Cardiac muscle cell (in vitro differentiated cells and primary cell): ENCODE data around the gene FGGY. TPM values are rescaled to one million over a fixed set of nuclear protein-coding genes. Genes with fewer than 3 reads are reported as not detected.
A peak's percentile ranks its signal among the peaks of the same experiment; 100 is the strongest.

Source experiments
- DNase-seq, 2 donors: peaks; one replicate each; pipeline versions ENCODE4 v3.0.0 to v3.0.0-alpha.2; 2010 to 2017; ENCODE audit warnings: low read depth in 1 of 2, low spot score in 1 of 2
- H3K27ac ChIP-seq: fragments of 200-600 bp; sonication (generic); 2 replicates; pipeline ENCODE4 v1.5.1; 2016
- H3K27me3 ChIP-seq: fragments of 200-600 bp; sonication (generic); 2 replicates; pipeline ENCODE4 v1.6.0; 2016; ENCODE audit warnings: control low read depth
- H3K36me3 ChIP-seq: fragments of 200-600 bp; sonication (generic); 2 replicates; pipeline ENCODE4 v1.5.1; 2016; ENCODE audit warnings: control low read depth
- H3K4me1 ChIP-seq: fragments of 200-600 bp; sonication (generic); 2 replicates; pipeline ENCODE4 v1.8.1; 2017; ENCODE audit warnings: low read depth, mild to moderate bottlenecking, mixed run types
- H3K4me3 ChIP-seq: fragments of 200-600 bp; sonication (generic); 2 replicates; pipeline ENCODE4 v1.5.1; 2016; ENCODE audit warnings: mild to moderate bottlenecking
- H3K9me3 ChIP-seq: fragments of 200-600 bp; sonication (generic); 2 replicates; pipeline ENCODE4 v1.5.1; 2017; ENCODE audit warnings: low read depth, mild to moderate bottlenecking, control low read depth
- polyA plus RNA-seq: library from polyadenylated mRNA; unstranded; fragments of >200 nt; fragmentation: Nextera tagmentation; extraction: Ambion mirVana; gene quantifications from 2 replicates; pipeline ENCODE4 v1.2.1, GENCODE V29; 2016
- total RNA-seq: library from RNA; depleted of rRNA; stranded (reverse); fragments of >200 nt; gene quantifications from 2 replicates; pipeline ENCODE4 v1.2.3, GENCODE V29; 2016
- TF ChIP-seq, protein P1 (sequence below): IDR thresholded peaks from 2 replicates; pipeline ENCODE4 v1.5.1; 2012; ENCODE audit warnings: low read depth, mild to moderate bottlenecking, low read length

FGGY gene
- total and polyA plus RNA-seq, 2 experiments from 2014 or later, result 9.8 to 14.5 TPM

DNA sequence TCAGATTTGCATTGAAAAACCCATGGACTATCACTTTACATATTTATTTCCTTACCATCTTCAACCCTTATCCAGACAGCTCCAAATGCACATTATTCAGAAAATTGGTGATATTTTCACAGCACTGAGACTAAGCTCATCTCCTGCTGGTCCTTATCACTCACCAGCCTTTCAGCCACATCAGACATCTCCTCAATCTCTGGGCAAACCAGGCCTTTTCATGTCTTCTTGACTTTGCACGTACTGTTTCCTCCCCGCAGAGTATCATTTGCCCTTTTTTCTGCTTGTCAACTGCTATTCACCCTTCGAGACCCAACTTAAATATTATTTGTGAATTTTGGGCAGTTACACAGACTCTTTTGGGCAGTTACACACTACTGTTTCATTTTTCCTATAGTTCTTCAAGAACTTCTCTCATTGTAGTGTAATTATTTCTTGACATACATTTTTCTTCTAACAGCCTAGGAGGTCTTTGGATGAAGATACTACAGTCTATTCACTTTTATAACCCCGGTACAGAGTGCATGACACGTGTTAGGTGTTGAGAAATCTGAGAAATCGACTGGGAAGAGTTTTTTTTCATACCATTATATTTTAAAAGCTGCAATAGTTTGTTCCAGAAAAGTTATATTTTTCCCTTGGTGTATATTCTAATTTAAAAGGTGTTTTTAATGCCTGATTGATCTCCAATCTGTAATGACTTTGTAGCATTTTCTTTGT, 98.0 kb downstream of the FGGY start:
- Histone ChIP-seq H3K27me3 (no peaks in the 10 kb centered on the region), H3K9me3 (no peaks in the 10 kb centered on the region), H3K27ac (peak overlapping the region; percentile 96), H3K4me1 (peaks cover 27% of the 10 kb centered on the region), H3K36me3 (no peaks in the 10 kb centered on the region), H3K4me3 (no peak overlapping the region)
- DNase-seq, result no peak
- TF ChIP-seq, protein P1, sequence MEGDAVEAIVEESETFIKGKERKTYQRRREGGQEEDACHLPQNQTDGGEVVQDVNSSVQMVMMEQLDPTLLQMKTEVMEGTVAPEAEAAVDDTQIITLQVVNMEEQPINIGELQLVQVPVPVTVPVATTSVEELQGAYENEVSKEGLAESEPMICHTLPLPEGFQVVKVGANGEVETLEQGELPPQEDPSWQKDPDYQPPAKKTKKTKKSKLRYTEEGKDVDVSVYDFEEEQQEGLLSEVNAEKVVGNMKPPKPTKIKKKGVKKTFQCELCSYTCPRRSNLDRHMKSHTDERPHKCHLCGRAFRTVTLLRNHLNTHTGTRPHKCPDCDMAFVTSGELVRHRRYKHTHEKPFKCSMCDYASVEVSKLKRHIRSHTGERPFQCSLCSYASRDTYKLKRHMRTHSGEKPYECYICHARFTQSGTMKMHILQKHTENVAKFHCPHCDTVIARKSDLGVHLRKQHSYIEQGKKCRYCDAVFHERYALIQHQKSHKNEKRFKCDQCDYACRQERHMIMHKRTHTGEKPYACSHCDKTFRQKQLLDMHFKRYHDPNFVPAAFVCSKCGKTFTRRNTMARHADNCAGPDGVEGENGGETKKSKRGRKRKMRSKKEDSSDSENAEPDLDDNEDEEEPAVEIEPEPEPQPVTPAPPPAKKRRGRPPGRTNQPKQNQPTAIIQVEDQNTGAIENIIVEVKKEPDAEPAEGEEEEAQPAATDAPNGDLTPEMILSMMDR, result no peak

DNA sequence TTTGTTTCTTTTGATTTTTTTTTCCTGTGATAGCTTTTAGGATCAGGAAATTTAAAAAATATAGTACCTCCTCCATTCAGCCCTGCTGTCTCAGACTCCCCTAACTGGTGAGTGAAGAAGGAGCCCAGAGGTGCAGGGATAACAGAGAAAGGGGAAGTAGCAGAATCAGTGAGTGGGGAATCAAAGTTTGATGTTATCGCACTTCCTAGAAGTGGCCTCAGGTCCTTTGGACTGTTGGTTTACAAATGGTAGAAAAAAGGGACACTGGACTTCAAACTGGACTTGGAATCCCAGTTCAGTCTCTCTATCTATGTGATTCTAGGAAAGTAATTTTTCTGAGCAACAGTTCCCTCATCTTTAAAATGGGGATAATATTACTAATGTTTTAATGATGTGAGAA, 99.5 kb downstream of the FGGY start:
- Histone ChIP-seq H3K4me1 (peaks cover 27% of the 10 kb centered on the region), H3K4me3 (no peak overlapping the region), H3K36me3 (no peaks in the 10 kb centered on the region), H3K27me3 (no peaks in the 10 kb centered on the region), H3K27ac (no peak overlapping the region), H3K9me3 (no peaks in the 10 kb centered on the region)
- TF ChIP-seq, protein P1, result no peak
- no peak for DNase-seq

DNA sequence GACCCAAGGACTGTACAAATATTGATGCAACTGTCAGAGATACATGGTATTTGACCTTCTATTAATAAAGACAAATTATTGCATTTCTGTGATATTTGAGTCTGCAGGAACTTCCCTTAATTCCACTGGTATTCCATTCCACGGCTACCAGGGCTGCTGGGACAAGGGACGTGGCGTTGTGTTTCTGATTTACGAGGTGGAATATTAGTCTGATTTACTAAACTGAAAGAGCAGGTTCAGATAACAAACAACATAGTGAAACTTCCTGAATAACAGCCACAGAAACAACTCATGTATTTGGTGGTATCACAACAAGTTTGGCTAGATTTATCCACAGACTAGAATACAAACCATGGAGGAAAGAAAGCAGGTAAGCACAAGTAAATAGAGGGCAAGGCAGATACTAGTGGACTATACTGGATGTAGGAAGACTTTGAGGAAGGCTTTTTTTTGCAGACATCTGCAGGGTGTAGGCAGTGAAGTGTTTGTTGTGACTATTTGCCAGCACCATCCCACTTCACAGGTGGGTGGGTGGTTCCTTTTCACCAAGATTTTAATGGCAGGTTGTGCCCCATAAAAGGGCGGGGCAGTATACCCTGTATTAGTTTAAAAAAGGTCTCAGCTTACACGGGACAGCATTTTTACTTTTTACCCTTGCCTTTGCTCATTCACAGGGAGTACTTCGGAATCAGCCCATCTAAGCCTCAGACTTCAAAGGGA, 100.4 kb downstream of the FGGY start:
- no peaks in the 10 kb centered on the region for H3K36me3 ChIP-seq
- DNase-seq, result no peak
- no peaks in the 10 kb centered on the region for H3K9me3 ChIP-seq
- peaks cover 27% of the 10 kb centered on the region for H3K4me1 ChIP-seq
- no peak overlapping the region for H3K27ac ChIP-seq
- TF ChIP-seq, protein P1, result no peak
- H3K27me3 ChIP-seq, result no peaks in the 10 kb centered on the region
- no peak overlapping the region for H3K4me3 ChIP-seq

DNA sequence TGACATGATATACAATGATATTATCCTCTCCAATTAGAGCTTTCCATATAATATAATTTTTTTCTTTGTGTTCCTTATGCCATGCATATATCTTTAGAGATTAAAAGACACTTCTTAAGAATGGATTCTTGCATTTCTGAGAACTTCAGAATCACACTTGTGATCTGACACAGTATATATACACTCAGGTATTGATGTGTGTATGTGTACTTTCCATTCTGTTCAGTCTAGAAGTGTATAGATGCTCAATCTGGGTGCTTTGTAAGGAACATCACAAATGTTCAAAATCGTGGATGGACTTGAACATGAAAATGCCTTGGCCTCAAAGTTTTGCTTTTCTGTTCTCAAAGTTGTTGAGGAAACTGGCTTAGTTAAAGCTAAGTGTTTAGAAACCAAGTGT, 102.7 kb downstream of the FGGY start:
- Histone ChIP-seq H3K36me3 (no peaks in the 10 kb centered on the region), H3K27ac (no peak overlapping the region), H3K9me3 (no peaks in the 10 kb centered on the region), H3K27me3 (no peaks in the 10 kb centered on the region), H3K4me1 (peaks cover 4% of the 10 kb centered on the region), H3K4me3 (no peak overlapping the region)
- TF ChIP-seq, protein P1, result no peak
- no peak for DNase-seq

DNA sequence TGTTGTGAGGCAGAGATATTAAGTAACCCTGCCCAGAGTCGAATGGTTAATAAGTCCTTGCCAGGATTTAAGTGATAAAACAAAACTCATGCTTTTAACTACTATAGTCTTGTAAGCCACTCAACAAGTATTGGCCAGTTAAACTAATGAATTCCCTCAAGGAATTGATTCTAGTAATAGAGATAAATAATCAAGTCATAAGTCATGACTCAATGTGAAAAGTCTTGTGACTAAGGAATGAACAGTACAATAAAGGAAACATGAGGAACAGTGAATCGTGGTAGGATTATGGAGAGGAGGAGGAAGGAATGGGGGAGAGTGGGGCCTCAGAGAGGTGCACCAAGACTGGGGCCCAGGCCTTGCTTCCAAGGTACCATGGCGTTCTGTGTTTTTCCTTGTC, 104.7 kb downstream of the FGGY start:
- H3K9me3 ChIP-seq, result no peaks in the 10 kb centered on the region
- no peaks in the 10 kb centered on the region for H3K4me1 ChIP-seq
- H3K27ac ChIP-seq, result no peak overlapping the region
- no peaks in the 10 kb centered on the region for H3K36me3 ChIP-seq
- DNase-seq, result no peak
- H3K27me3 ChIP-seq, result no peaks in the 10 kb centered on the region
- no peak overlapping the region for H3K4me3 ChIP-seq
- TF ChIP-seq, protein P1, result no peak
